Spleen (tissue), 7 donors: ENCODE results near the gene GABARAPL2.
"Not testable (repeated sequence)": the region's sequence is repeated elsewhere in the genome, so short reads cannot be mapped to it uniquely, and the experiment has no call there.

Experiments used
- CTCF ChIP-seq, 11 experiments: fragments of 200-600 bp in 7 of 11; fragments of 450-650 bp in 4 of 11; sonication (generic) in 4 of 11; IDR thresholded peaks in 8 of 11; conservative IDR thresholded peaks in 3 of 11; 1 replicate in 7 of 11; 2 replicates in 4 of 11; pipeline versions ENCODE4 v1.4.0 to v1.8.0; 2016 to 2021; ENCODE audit warnings: antibody characterized with exemption in 11 of 11, inconsistent platforms in 4 of 11, mild to moderate bottlenecking in 1 of 11
- POLR2A ChIP-seq, 3 donors: fragments of 450-650 bp; IDR thresholded peaks; one replicate each; pipeline ENCODE4 v1.5.1; 2017; ENCODE audit warnings: antibody characterized with exemption in 3 of 3, mild to moderate bottlenecking in 1 of 3
- POLR2AphosphoS5 ChIP-seq, 3 donors: sonication (generic); formaldehyde crosslinking; IDR thresholded peaks; one replicate each; pipeline ENCODE4 v1.5.1; 2017; ENCODE audit warnings: antibody characterized with exemption in 3 of 3
- donor health status: DM: no; HTN: no; CAD: no; lungs with moderate emphysema.
- donor health status: DM: no; HTN: no; CAD: no.
- donor health status: DM: no; HTN: no; CAD: no.

DNA sequence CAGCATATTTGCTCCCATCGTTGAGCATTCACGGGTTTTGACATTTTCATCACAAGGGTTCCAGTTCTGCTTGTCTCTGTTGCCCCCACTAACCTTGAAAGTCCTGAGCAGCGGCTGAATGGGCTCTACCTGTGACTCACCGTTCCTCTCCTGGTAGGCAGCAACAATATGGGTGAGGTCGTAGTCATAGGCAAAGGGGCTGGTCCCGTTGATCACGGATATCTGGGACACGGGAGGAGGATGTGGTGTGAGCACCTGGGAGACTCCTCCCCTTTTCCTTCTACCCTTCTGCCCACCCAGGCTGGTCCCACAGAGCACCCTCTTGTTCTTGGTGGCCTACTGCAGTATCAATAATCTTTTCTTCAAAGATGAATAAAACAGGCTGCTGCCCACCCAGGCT is 23.7 kb upstream of the GABARAPL2 start:
- not testable (repeated sequence) for TF ChIP-seq POLR2A (IDR thresholded peaks at IDR 0.05); CTCF (IDR thresholded peaks at IDR 0.05 in 8 of 11, conservative IDR thresholded peaks at IDR 0.05 in 3 of 11); POLR2AphosphoS5 (IDR thresholded peaks at IDR 0.05)
